ENCODE data around the gene PIBF1. TPM values are rescaled to one million over a fixed set of nuclear protein-coding genes. Genes with fewer than 3 reads are reported as not detected.
A peak's percentile ranks its signal among the peaks of the same experiment; 100 is the strongest.

PIBF1 gene
- total RNA-seq, 1 experiment from 2014 or later: 39.1 TPM

DNA sequence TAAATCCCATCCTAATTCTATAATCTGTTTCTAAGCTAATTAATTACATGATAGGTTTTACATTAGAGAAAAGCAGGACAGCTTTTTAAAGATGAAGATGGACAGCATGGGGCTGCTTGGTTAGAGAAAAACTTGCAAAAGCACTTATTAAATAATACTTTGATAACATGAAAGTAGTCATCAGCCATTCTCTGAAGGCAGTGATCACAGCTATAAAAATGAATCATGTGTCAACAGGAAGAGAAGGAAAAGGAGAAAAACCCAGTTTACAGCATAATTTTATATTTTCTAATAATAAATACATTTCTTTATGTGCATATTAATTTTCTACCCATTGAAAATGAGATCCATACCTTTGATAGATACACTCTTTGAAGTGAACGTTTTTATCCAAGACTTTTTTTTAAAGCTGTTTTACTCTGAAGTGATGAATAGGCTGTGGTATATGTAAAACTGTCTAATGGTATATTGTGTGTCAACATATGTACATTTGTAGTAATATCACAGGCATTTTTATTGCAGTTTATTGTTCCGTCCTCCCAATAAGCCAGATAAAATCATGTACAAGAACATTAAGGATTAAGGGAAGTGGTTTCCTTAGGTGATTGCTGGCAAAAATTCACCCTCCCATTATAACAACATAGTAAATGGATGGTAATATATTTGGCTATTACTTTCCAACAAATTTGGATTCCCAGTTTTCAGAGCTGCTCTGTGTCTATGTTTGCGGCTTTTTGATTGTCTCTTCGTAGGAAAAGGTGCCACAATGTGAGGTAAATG lies 275.5 kb downstream of the PIBF1 start:
- H3K4me1 ChIP-seq (ENCODE audit: low read length): peaks cover 21% of the 10 kb centered on the region
- no peaks in the 10 kb centered on the region for H4K20me1 ChIP-seq (ENCODE audit: insufficient read depth, low read depth, low read length)
- no peak overlapping the region for H3K9ac ChIP-seq (ENCODE audit: low read length)
- H3K27ac ChIP-seq (ENCODE audit: low read length): no peak overlapping the region
- no peak overlapping the region for H3K4me3 ChIP-seq (ENCODE audit: low read length)
- no peaks in the 10 kb centered on the region for H3K9me3 ChIP-seq (ENCODE audit: low read length)
- H2AFZ ChIP-seq (ENCODE audit: low read length): no peak overlapping the region
- DNase-seq: no peak
- H3K27me3 ChIP-seq (ENCODE audit: low read length): no peaks in the 10 kb centered on the region
- peak overlapping the region; percentile 70 for H3K4me2 ChIP-seq (ENCODE audit: low read depth, low read length, poor library complexity, severe bottlenecking)
- no peaks in the 10 kb centered on the region for H3K36me3 ChIP-seq (ENCODE audit: insufficient read depth, low read length)
- H3K79me2 ChIP-seq (ENCODE audit: low read length): no peaks in the 10 kb centered on the region
- H3K9me2 ChIP-seq (replicated peaks; ENCODE audit: insufficient read depth, low read length): no peaks in the 10 kb centered on the region

DNA sequence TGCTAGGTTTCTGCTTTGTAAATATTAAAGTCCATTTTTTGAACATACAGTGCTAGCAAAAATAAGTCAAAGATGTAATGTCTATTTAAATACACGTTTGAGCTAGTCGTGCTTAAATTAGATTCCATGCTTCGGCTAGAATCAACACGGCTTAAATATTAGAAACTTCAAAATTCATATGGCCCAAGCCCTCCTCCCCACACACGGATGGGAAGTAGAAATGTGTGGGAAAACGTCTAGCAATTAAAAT lies 276.1 kb downstream of the PIBF1 start:
- Histone ChIP-seq H2AFZ (ENCODE audit: low read length) (no peak overlapping the region; the same call in 1 of the 2 replicates), H4K20me1 (ENCODE audit: insufficient read depth, low read depth, low read length) (no peaks in the 10 kb centered on the region), H3K27ac (ENCODE audit: low read length) (no peak overlapping the region), H3K4me2 (ENCODE audit: low read depth, low read length, poor library complexity, severe bottlenecking) (peak overlapping the region; percentile 70), H3K27me3 (ENCODE audit: low read length) (no peaks in the 10 kb centered on the region), H3K9ac (ENCODE audit: low read length) (no peak overlapping the region), H3K4me1 (ENCODE audit: low read length) (peaks cover 21% of the 10 kb centered on the region), H3K9me2 (replicated peaks; ENCODE audit: insufficient read depth, low read length) (no peaks in the 10 kb centered on the region), H3K79me2 (ENCODE audit: low read length) (no peaks in the 10 kb centered on the region), H3K4me3 (ENCODE audit: low read length) (peak overlapping the region; percentile 71), H3K36me3 (ENCODE audit: insufficient read depth, low read length) (no peaks in the 10 kb centered on the region), H3K9me3 (ENCODE audit: low read length) (no peaks in the 10 kb centered on the region)
- no peak for DNase-seq

DNA sequence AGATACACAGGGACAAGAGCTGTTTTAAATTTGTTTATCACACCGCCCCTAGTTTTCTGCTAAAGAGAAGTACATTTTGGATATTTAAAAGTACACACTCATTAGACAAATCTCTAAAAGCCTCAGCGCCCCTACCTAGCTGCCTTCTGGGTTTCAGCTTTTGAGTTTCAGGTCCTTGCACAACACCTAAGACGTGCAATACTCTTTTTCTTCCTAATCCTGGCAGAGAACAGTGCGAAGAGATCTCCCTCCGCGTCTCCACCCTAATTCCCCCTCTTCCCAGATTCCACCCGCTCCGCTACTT lies 276.5 kb downstream of the PIBF1 start:
- H3K27ac ChIP-seq (ENCODE audit: low read length): no peak overlapping the region
- no peaks in the 10 kb centered on the region for H3K79me2 ChIP-seq (ENCODE audit: low read length)
- no peaks in the 10 kb centered on the region for H3K36me3 ChIP-seq (ENCODE audit: insufficient read depth, low read length)
- H2AFZ ChIP-seq (ENCODE audit: low read length): peak overlapping the region; percentile 66
- H3K9me2 ChIP-seq (replicated peaks; ENCODE audit: insufficient read depth, low read length): no peaks in the 10 kb centered on the region
- no peaks in the 10 kb centered on the region for H4K20me1 ChIP-seq (ENCODE audit: insufficient read depth, low read depth, low read length)
- peak; percentile 43 for DNase-seq
- no peaks in the 10 kb centered on the region for H3K27me3 ChIP-seq (ENCODE audit: low read length)
- H3K4me1 ChIP-seq (ENCODE audit: low read length): peaks cover 21% of the 10 kb centered on the region
- peak overlapping the region; percentile 71 for H3K4me3 ChIP-seq (ENCODE audit: low read length)
- H3K9ac ChIP-seq (ENCODE audit: low read length): peak overlapping the region; percentile 44
- H3K4me2 ChIP-seq (ENCODE audit: low read depth, low read length, poor library complexity, severe bottlenecking): peak overlapping the region; percentile 70
- H3K9me3 ChIP-seq (ENCODE audit: low read length): no peaks in the 10 kb centered on the region

DNA sequence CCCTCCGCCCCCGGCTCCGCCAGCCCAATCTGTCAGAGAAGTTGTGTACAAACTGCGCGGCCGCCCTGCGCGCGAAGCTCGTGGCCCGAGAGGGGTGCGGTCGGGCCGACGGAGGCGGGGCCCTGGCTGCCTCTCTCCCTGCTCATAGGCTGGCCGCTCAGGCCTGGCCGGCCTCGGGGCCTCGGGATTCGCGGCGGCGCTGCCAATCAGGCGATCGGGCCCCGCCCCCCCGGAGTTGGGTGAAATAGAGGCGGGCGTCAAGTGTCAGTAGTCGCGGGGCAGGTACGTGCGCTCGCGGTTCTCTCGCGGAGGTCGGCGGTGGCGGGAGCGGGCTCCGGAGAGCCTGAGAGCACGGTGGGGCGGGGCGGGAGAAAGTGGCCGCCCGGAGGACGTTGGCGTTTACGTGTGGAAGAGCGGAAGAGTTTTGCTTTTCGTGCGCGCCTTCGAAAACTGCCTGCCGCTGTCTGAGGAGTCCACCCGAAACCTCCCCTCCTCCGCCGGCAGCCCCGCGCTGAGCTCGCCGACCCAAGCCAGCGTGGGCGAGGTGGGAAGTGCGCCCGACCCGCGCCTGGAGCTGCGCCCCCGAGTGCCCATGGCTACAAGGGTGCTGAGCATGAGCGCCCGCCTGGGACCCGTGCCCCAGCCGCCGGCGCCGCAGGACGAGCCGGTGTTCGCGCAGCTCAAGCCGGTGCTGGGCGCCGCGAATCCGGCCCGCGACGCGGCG lies 277.0 kb downstream of the PIBF1 start, which contains the start of gene KLF5:
TSS of gene KLF5 (plus strand) at position 270 of the 724 bp plus-strand sequence. CDS start at position 593, 323 bp downstream.
- no peaks in the 10 kb centered on the region for H3K9me2 ChIP-seq (replicated peaks; ENCODE audit: insufficient read depth, low read length)
- H3K27ac ChIP-seq (ENCODE audit: low read length): no peak within 1 kb of the TSS
- peak within 1 kb of the TSS; percentile 95 for H2AFZ ChIP-seq (ENCODE audit: low read length)
- peak within 1 kb of the TSS; percentile 61 for H3K9ac ChIP-seq (ENCODE audit: low read length)
- no peaks in the 10 kb centered on the region for H3K36me3 ChIP-seq (ENCODE audit: insufficient read depth, low read length)
- peak within 1 kb of the TSS; percentile 70 for H3K4me2 ChIP-seq (ENCODE audit: low read depth, low read length, poor library complexity, severe bottlenecking)
- peaks cover 21% of the 10 kb centered on the region for H3K4me1 ChIP-seq (ENCODE audit: low read length)
- H3K79me2 ChIP-seq (ENCODE audit: low read length): no peaks in the 10 kb centered on the region
- H3K27me3 ChIP-seq (ENCODE audit: low read length): no peaks in the 10 kb centered on the region
- H3K4me3 ChIP-seq (ENCODE audit: low read length): peak within 1 kb of the TSS; percentile 71
- no peaks in the 10 kb centered on the region for H3K9me3 ChIP-seq (ENCODE audit: low read length)
- DNase-seq: peak; percentile 97
- no peaks in the 10 kb centered on the region for H4K20me1 ChIP-seq (ENCODE audit: insufficient read depth, low read depth, low read length)

DNA sequence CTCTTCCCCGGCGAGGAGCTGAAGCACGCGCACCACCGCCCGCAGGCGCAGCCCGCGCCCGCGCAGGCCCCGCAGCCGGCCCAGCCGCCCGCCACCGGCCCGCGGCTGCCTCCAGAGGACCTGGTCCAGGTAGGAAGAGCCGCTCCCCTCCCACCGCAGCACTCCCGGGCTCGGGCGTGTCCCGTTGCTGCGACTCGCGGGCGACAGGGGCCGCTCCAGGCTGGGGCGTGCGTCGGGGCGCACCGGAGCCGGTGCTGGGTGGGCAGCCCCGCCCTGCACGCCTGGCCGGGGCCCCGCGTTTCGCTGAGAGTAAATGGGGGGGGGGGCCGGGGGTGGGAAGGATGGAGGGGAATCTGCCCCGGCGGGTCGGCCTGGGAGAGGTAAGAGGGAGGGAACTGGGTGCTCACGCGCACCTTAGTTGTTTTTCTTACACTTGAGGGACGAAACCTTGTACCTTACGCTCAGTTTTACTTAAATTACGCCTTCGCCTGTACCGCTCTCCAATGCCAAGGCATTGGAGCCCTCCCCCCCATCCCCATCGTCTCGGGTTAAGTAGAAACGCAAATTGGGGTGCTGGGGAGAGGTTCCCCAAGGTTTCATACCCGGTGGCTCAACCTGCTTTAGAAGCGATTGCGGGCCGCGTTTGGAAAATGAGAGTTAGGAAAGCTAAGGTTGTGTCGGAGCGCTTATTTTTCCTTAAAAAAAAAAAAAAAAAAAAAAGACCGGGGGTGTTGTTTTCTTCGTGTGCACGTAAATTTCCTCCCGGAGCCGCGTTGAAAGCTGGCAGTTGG lies 277.7 kb downstream of the PIBF1 start:
- Histone ChIP-seq H3K9ac (ENCODE audit: low read length) (peak overlapping the region; percentile 61), H3K27me3 (ENCODE audit: low read length) (no peaks in the 10 kb centered on the region), H3K4me3 (ENCODE audit: low read length) (peak overlapping the region; percentile 71), H2AFZ (ENCODE audit: low read length) (no peak overlapping the region; the same call in 1 of the 2 replicates), H3K79me2 (ENCODE audit: low read length) (no peaks in the 10 kb centered on the region), H3K36me3 (ENCODE audit: insufficient read depth, low read length) (no peaks in the 10 kb centered on the region), H3K9me3 (ENCODE audit: low read length) (no peaks in the 10 kb centered on the region), H3K27ac (ENCODE audit: low read length) (no peak overlapping the region), H3K4me2 (ENCODE audit: low read depth, low read length, poor library complexity, severe bottlenecking) (peak overlapping the region; percentile 70), H4K20me1 (ENCODE audit: insufficient read depth, low read depth, low read length) (no peaks in the 10 kb centered on the region), H3K9me2 (replicated peaks; ENCODE audit: insufficient read depth, low read length) (no peaks in the 10 kb centered on the region), H3K4me1 (ENCODE audit: low read length) (peaks cover 21% of the 10 kb centered on the region)
- peak; percentile 69 for DNase-seq

DNA sequence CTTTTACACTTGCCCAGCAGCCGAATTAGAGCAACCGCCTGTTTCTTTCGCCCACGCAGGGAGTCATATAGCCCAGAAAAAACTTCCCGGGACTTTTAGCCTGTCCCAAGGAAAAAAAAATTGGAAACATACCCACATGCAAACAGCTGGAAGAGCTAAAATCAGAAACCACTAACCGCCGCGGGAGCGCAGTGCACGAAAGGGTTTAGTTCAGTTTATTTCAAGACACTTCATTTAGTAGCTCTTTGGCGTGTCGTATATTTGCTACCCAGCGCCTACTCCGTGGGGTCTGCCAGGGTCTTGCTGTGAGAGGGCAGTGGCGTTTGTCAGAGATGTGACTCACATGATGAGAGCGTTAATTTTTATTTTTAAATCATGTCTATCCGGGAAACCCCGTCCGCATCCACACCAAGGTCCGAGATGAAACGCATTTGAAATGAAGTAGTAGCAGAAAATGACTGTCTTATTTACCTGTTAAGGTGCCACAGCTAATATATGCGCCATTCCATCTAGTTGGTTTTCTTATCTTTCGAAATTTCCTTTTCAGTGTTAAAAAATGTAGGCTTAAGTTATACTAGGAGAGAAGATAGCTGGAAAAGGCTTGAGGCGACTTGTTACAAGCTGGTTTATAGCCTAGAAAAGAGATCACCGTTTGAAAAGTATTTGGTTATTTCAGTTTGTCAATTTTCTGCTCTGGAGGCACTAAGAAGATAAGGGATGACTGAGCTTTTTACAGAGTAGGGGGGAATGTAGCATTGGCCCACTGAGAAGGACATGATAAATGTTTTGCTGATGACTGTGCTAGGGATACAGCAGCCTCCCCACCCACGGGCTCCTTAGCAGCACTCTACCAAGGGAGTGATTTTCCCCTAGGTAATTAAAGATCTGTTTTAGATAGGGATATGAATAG lies 278.6 kb downstream of the PIBF1 start:
- Histone ChIP-seq H3K9me2 (replicated peaks; ENCODE audit: insufficient read depth, low read length) (no peaks in the 10 kb centered on the region), H3K79me2 (ENCODE audit: low read length) (no peaks in the 10 kb centered on the region), H3K27ac (ENCODE audit: low read length) (no peak overlapping the region), H3K4me3 (ENCODE audit: low read length) (peak overlapping the region; percentile 71; the same call in 1 of the 2 replicates), H2AFZ (ENCODE audit: low read length) (no peak overlapping the region), H3K4me2 (ENCODE audit: low read depth, low read length, poor library complexity, severe bottlenecking) (peak overlapping the region; percentile 70), H3K9ac (ENCODE audit: low read length) (no peak overlapping the region; the same call in 1 of the 2 replicates), H3K36me3 (ENCODE audit: insufficient read depth, low read length) (no peaks in the 10 kb centered on the region), H3K27me3 (ENCODE audit: low read length) (no peaks in the 10 kb centered on the region), H4K20me1 (ENCODE audit: insufficient read depth, low read depth, low read length) (no peaks in the 10 kb centered on the region), H3K4me1 (ENCODE audit: low read length) (peaks cover 21% of the 10 kb centered on the region), H3K9me3 (ENCODE audit: low read length) (no peaks in the 10 kb centered on the region)
- DNase-seq: no peak

DNA sequence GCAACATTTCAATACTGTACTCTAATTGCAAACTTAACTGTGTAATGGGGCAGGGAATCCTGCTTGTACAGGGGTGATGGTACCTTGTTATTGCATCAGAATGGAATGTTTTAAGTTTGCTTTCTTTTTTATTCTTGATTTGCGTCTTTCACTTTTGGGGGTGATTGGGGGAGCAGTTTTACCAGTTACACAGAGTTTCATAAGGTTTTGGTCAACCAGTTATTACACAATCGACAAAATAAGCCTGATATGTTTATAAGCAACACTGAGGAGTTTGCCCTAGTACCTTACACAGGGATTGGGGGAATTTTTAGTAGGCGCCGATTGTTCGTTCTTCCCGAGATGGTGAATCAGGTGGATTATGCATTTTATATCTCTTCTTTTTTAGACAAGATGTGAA lies 279.5 kb downstream of the PIBF1 start:
- Histone ChIP-seq H3K9me3 (ENCODE audit: low read length) (no peaks in the 10 kb centered on the region), H3K9ac (ENCODE audit: low read length) (no peak overlapping the region), H3K79me2 (ENCODE audit: low read length) (no peaks in the 10 kb centered on the region), H3K36me3 (ENCODE audit: insufficient read depth, low read length) (no peaks in the 10 kb centered on the region), H3K4me3 (ENCODE audit: low read length) (no peak overlapping the region), H4K20me1 (ENCODE audit: insufficient read depth, low read depth, low read length) (no peaks in the 10 kb centered on the region), H2AFZ (ENCODE audit: low read length) (no peak overlapping the region), H3K4me2 (ENCODE audit: low read depth, low read length, poor library complexity, severe bottlenecking) (no peak overlapping the region), H3K27ac (ENCODE audit: low read length) (no peak overlapping the region), H3K4me1 (ENCODE audit: low read length) (peaks cover 21% of the 10 kb centered on the region), H3K9me2 (replicated peaks; ENCODE audit: insufficient read depth, low read length) (no peaks in the 10 kb centered on the region), H3K27me3 (ENCODE audit: low read length) (no peaks in the 10 kb centered on the region)
- DNase-seq: no peak
